Neural cell (in vitro differentiated cells): Measurements from ENCODE around the gene WNT3A.

Experiments
- EP300 ChIP-seq: fragments of 450-650 bp; conservative IDR thresholded peaks from 2 replicates; pipeline ENCODE4 v1.6.1; 2014; ENCODE audit warnings: antibody characterized with exemption, mild to moderate bottlenecking, moderate library complexity; ENCODE audit not compliant: poor library complexity, severe bottlenecking
- EZH2 ChIP-seq: fragments of 200-600, 300-800 bp; shearing (Covaris generic), sonication (generic); IDR thresholded peaks from 2 replicates; pipeline ENCODE4 v1.6.1; 2014; ENCODE audit warnings: antibody characterized with exemption, low read length, borderline replicate concordance, mild to moderate bottlenecking; ENCODE audit not compliant: insufficient read depth, poor library complexity, severe bottlenecking
- MXI1 ChIP-seq: fragments of 450-650 bp; conservative IDR thresholded peaks from 2 replicates; pipeline ENCODE4 v1.6.1; 2014; ENCODE audit warnings: antibody characterized with exemption, mild to moderate bottlenecking; ENCODE audit not compliant: poor library complexity, severe bottlenecking
- POLR2AphosphoS5 ChIP-seq: IDR thresholded peaks from 2 replicates; pipeline ENCODE4 v1.6.1; 2012
- RAD21 ChIP-seq: fragments of 450-650 bp; conservative IDR thresholded peaks from 2 replicates; pipeline ENCODE4 v1.6.1; 2014; ENCODE audit warnings: antibody characterized with exemption, mild to moderate bottlenecking, moderate library complexity
- SMC3 ChIP-seq: fragments of 450-650 bp; conservative IDR thresholded peaks from 2 replicates; pipeline ENCODE4 v1.6.1; 2014; ENCODE audit warnings: antibody characterized with exemption, mild to moderate bottlenecking, moderate library complexity; ENCODE audit not compliant: poor library complexity
- TAF1 ChIP-seq: IDR thresholded peaks from 2 replicates; pipeline ENCODE4 v1.6.1; 2012; ENCODE audit warnings: low read depth
- TF ChIP-seq, protein P1 (sequence below): fragments of 450-650 bp; IDR thresholded peaks from 2 replicates; pipeline ENCODE4 v1.5.1; 2014; ENCODE audit warnings: antibody characterized with exemption, mild to moderate bottlenecking, moderate library complexity; ENCODE audit not compliant: poor library complexity, severe bottlenecking
- TF ChIP-seq, protein P2 (sequence below): IDR thresholded peaks from 2 replicates; pipeline ENCODE4 v1.6.1; 2012; ENCODE audit warnings: borderline replicate concordance

- TF ChIP-seq, protein P1, sequence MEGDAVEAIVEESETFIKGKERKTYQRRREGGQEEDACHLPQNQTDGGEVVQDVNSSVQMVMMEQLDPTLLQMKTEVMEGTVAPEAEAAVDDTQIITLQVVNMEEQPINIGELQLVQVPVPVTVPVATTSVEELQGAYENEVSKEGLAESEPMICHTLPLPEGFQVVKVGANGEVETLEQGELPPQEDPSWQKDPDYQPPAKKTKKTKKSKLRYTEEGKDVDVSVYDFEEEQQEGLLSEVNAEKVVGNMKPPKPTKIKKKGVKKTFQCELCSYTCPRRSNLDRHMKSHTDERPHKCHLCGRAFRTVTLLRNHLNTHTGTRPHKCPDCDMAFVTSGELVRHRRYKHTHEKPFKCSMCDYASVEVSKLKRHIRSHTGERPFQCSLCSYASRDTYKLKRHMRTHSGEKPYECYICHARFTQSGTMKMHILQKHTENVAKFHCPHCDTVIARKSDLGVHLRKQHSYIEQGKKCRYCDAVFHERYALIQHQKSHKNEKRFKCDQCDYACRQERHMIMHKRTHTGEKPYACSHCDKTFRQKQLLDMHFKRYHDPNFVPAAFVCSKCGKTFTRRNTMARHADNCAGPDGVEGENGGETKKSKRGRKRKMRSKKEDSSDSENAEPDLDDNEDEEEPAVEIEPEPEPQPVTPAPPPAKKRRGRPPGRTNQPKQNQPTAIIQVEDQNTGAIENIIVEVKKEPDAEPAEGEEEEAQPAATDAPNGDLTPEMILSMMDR = no peak
- TF ChIP-seq, protein P2, sequence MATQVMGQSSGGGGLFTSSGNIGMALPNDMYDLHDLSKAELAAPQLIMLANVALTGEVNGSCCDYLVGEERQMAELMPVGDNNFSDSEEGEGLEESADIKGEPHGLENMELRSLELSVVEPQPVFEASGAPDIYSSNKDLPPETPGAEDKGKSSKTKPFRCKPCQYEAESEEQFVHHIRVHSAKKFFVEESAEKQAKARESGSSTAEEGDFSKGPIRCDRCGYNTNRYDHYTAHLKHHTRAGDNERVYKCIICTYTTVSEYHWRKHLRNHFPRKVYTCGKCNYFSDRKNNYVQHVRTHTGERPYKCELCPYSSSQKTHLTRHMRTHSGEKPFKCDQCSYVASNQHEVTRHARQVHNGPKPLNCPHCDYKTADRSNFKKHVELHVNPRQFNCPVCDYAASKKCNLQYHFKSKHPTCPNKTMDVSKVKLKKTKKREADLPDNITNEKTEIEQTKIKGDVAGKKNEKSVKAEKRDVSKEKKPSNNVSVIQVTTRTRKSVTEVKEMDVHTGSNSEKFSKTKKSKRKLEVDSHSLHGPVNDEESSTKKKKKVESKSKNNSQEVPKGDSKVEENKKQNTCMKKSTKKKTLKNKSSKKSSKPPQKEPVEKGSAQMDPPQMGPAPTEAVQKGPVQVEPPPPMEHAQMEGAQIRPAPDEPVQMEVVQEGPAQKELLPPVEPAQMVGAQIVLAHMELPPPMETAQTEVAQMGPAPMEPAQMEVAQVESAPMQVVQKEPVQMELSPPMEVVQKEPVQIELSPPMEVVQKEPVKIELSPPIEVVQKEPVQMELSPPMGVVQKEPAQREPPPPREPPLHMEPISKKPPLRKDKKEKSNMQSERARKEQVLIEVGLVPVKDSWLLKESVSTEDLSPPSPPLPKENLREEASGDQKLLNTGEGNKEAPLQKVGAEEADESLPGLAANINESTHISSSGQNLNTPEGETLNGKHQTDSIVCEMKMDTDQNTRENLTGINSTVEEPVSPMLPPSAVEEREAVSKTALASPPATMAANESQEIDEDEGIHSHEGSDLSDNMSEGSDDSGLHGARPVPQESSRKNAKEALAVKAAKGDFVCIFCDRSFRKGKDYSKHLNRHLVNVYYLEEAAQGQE = no peak
- no peak for TF ChIP-seq EZH2
- TF ChIP-seq POLR2AphosphoS5 = no peak
- no peak for TF ChIP-seq TAF1
- no peak for TF ChIP-seq EP300
- no peak for TF ChIP-seq RAD21
- TF ChIP-seq MXI1 = no peak
- no peak for TF ChIP-seq SMC3
Measured at GRCh38 chr1:228030451-228031201, 23.8 kb downstream of the WNT3A start.
